ENCODE data around the gene KMT5B.

Gene KMT5B

DNA sequence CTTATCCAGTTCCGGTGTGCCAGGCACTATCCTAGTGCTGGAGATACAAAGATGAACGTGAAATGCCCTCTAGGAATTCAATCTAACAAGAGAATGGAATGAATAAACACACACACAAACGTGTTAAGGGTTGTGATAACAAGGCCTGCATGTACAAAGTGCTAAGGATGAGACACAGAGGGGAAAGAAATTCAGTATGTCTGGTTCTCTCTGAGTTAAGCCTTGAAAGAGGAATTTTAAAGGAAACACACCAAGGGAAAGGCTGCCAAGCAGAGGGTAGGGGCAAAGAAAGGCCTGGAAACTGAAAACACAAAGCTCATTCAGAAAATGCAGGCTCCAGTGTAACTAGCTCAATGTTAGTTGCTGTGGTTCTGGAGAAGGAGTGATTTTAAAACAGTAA, 96.1 kb downstream of the KMT5B start:
- no peak for DNase-seq

DNA sequence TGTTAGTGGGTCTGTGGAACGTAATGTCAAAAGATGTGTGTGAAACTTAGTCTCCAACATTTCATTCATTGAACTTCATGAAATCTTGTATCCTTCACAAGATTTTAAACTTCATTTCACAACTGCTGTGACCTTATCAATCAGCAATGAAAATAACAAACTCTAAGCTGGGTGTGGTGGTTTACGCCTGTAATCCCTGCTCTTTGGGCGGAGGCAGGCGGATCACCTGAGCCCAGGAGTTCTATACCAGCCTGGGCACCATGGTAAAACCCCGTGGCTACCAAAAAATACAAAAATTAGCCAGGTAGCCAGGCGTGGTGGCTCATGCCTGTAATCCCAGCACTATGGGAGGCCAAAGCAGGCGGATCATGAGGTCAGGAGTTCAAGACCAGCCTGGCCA, 97.0 kb downstream of the KMT5B start:
- DNase-seq = no peak

DNA sequence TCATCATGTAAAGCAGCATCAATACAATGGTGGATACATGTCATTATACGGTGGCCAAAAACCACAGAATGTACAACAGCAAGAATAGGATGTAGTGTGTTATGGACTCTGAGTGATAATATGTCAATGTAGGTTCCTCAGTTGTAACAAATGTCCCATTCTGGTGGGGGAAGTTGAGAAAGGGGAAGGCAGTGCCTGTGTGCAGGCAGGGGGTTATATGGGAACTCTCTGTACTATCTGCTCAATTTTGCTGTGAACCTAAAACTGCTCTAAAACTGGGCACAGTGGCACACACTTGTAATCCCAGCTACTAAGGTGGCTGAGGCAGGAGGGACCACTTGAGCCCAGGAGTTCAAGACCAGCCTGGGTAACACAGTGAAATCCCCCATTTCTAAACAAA, 97.8 kb downstream of the KMT5B start:
- no peak for DNase-seq

DNA sequence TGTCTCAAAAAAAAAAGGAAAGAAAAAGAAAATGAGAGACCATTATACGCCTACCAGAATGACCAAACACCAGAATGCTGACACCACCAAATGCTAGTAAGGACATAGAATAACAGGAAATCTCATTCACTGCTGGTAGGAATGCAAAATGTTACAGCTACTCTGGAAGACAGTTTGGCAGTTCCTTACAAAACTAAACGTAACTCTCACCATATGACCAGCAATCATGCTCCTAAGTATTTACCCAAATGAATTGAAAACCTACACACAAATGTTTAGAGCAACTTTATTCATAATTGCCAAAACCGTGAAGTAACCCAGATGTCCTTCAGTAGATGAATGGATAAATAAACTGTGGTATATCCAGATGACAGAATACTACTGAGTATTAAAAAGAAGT, 99.1 kb downstream of the KMT5B start:
- no peak for DNase-seq

DNA sequence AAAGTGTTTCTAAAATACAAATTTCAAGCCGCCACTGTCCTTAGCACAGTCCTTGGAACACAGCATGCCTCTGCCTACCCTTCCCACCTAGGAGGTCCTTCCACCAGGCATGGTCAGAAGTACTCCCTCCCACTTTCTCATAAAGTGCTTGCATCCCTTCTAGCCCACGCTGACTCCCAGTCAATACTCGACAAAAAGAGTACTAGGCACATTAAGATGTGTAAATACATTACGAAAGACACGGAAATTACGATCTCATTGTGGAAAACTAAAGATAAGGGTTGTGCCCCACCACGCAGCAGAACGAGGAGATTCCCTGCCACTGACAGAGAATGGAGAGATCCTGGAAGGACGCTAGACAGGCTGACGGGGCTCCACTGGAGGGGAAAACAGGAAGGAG, 105.4 kb downstream of the KMT5B start:
- no peak for DNase-seq

DNA sequence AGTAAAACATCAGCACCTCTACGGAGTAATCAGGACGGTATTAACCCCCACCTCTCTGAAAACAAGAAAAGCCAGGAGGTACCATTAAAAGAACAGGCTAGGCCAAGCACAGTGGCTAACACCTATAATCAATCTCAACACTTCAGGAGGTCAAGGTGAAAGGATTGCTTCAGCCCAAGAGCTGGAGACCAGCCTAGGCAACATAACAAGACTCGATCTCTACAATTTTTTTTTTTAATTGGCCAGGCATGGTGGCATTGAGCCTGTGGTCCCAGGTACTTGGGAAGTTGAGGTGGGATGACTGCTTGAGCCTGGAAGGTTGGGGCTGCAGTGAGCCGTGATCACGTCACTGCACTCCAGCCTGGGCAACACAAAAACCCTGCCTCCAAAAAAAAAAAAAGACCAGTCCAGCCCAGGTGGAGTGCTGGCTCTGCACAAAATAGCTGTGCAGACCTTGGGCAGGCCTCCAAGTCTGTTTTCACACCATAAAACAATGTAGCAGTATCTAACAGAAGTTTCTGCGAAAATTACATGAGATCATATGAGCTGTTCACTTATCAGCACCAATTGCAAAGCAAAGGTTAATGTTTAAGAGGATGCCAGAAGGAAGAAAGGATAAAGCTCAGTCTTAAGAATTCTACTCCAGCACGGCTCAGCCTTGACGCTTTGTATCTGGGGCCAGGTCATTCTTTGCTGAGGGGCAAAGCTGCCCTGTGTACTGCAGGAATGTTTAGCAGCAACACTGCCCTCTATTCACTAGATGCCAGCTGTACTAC, 106.7 kb downstream of the KMT5B start:
- peak in 1 of 3 experiments; percentile 22 for DNase-seq
